CD4-positive, alpha-beta memory T cell (primary cell): ENCODE measurements around the gene EPB41L5. TPM values are rescaled to one million over a fixed set of nuclear protein-coding genes. Genes with fewer than 3 reads are reported as not detected.
"Not testable (repeated sequence)": the region's sequence is repeated elsewhere in the genome, so short reads cannot be mapped to it uniquely, and the experiment has no call there.

Experiments
- CTCF ChIA-PET: fragments of 350-600 bp; sonication (Branson Sonifier 250); formaldehyde crosslinking; loops from one replicate; lab custom pipeline; 2021; ENCODE audit warnings: inconsistent platforms; ENCODE audit not compliant: partially characterized antibody; lab: Charles Lee
- POLR2A ChIA-PET: fragments of 350-600 bp; sonication (Branson Sonifier 250); formaldehyde crosslinking; loops from one replicate; lab custom pipeline; 2021; ENCODE audit not compliant: partially characterized antibody; lab: Charles Lee
- DNase-seq, 5 donors: peaks; one replicate each; pipeline versions ENCODE4 v3.0.0 to v3.0.0-alpha.2; 2020 to 2022; ENCODE audit warnings: mixed read lengths in 1 of 5
- H3K27ac ChIP-seq: one replicate; pipeline ENCODE4 v1.7.0; 2013; ENCODE audit warnings: low read depth, low read length
- H3K27me3 ChIP-seq: 2 replicates; pipeline ENCODE4 v1.7.0; 2013; ENCODE audit warnings: mild to moderate bottlenecking, low read length, moderate library complexity; ENCODE audit not compliant: insufficient read depth
- H3K36me3 ChIP-seq: 2 replicates; pipeline ENCODE4 v1.7.0; 2013; ENCODE audit warnings: mild to moderate bottlenecking, low read length, moderate library complexity; ENCODE audit not compliant: insufficient read depth
- H3K4me1 ChIP-seq: 2 replicates; pipeline ENCODE4 v1.7.0; 2013; ENCODE audit warnings: mild to moderate bottlenecking, low read length, moderate library complexity; ENCODE audit not compliant: insufficient read depth
- H3K4me3 ChIP-seq, 2 donors: one replicate each; pipeline ENCODE4 v1.7.0; 2013; ENCODE audit warnings: low read length in 2 of 2, mild to moderate bottlenecking in 1 of 2
- H3K9me3 ChIP-seq, 2 donors: one replicate each; pipeline ENCODE4 v1.7.0; 2013; ENCODE audit warnings: low read length in 2 of 2, control low read depth in 1 of 2; ENCODE audit not compliant: control insufficient read depth in 1 of 2
- H3K27ac Mint-ChIP-seq, 7 donors: one replicate each; pipeline ENCODE4 v1.8.0; 2020 to 2021; ENCODE audit warnings: mixed read lengths in 7 of 7, mild to moderate bottlenecking in 6 of 7, inconsistent platforms in 3 of 7, moderate library complexity in 3 of 7
- H3K27me3 Mint-ChIP-seq, 2 donors: one replicate each; pipeline ENCODE4 v1.8.0; 2020 to 2021; ENCODE audit warnings: mixed read lengths in 2 of 2
- H3K36me3 Mint-ChIP-seq, 2 donors: one replicate each; pipeline ENCODE4 v1.8.0; 2020 to 2021; ENCODE audit warnings: mixed read lengths in 2 of 2, inconsistent platforms in 1 of 2, mild to moderate bottlenecking in 1 of 2
- H3K4me1 Mint-ChIP-seq, 4 donors: one replicate each; pipeline ENCODE4 v1.8.0; 2020 to 2021; ENCODE audit warnings: mixed read lengths in 4 of 4, mild to moderate bottlenecking in 1 of 4
- H3K4me3 Mint-ChIP-seq, 8 donors: one replicate each; pipeline ENCODE4 v1.8.0; 2020 to 2021; ENCODE audit warnings: mixed read lengths in 8 of 8, mild to moderate bottlenecking in 7 of 8, moderate library complexity in 6 of 8, inconsistent platforms in 3 of 8
- H3K9me3 Mint-ChIP-seq, 8 donors: one replicate each; pipeline ENCODE4 v1.8.0; 2020 to 2021; ENCODE audit warnings: mixed read lengths in 8 of 8, mild to moderate bottlenecking in 5 of 8, inconsistent platforms in 3 of 8, moderate library complexity in 1 of 8
- intact Hi-C: fragments of 100-400 bp; cut with micrococcal nuclease; formaldehyde crosslinking; loops from one replicate; pipeline ENCODE4 v1.15.1; 2023
- polyA plus RNA-seq, 2 donors: library from polyadenylated mRNA; unstranded; fragments of 300-500 nt; fragmentation: Illumina TruSeq; gene quantifications; one replicate each; pipeline ENCODE4 v1.2.3, GENCODE V29; 2021
- total RNA-seq, 2 experiments: library from RNA; stranded (reverse); gene quantifications; one replicate each; pipeline ENCODE4 v1.2.3, GENCODE V29; 2021

Gene EPB41L5
- total and polyA plus RNA-seq, 4 experiments from 2014 or later, result 1.4 to 6.2 (median 4.1) TPM

GRCh38 chr2:120060088-120060623 is 47.3 kb downstream of the EPB41L5 start:
- Histone ChIP-seq H3K27me3 (no peaks in the 10 kb centered on the region), H3K4me3 (no peak overlapping the region), H3K27ac (no peak overlapping the region), H3K36me3 (no peaks in the 10 kb centered on the region), H3K4me1 (no peaks in the 10 kb centered on the region), H3K9me3 (no peaks in the 10 kb centered on the region)
- DNase-seq, result no peak
- POLR2A ChIA-PET, result no interaction called here
- intact Hi-C loops, result no loop called here
- Mint-ChIP-seq H3K36me3 (peaks cover 0 to 9% of the 10 kb centered on the region in 2 donors), H3K4me1 (peaks cover 0 to 2% (median 0%) of the 10 kb centered on the region in 4 donors), H3K9me3 (peaks cover 0 to 3% (median 0%) of the 10 kb centered on the region in 8 donors), H3K27me3 (no peaks in the 10 kb centered on the region), H3K27ac (no peak overlapping the region), H3K4me3 (no peak overlapping the region)
- CTCF ChIA-PET, result no interaction called here

- no peak overlapping the region for H3K27ac ChIP-seq
- peaks cover 0 to 2% (median 0%) of the 10 kb centered on the region in 4 donors for H3K4me1 Mint-ChIP-seq
- H3K4me3 Mint-ChIP-seq, result no peak overlapping the region
- no peaks in the 10 kb centered on the region for H3K27me3 ChIP-seq
- no peaks in the 10 kb centered on the region for H3K9me3 Mint-ChIP-seq
- DNase-seq, result no peak
- H3K9me3 ChIP-seq, result no peaks in the 10 kb centered on the region
- intact Hi-C loops, result no loop called here
- no peaks in the 10 kb centered on the region for H3K36me3 ChIP-seq
- ChIA-PET CTCF (no interaction called here), POLR2A (no interaction called here)
- H3K36me3 Mint-ChIP-seq, result peaks cover 0 to 8% of the 10 kb centered on the region in 2 donors
- no peak overlapping the region for H3K4me3 ChIP-seq
- H3K27me3 Mint-ChIP-seq, result no peaks in the 10 kb centered on the region
- H3K4me1 ChIP-seq, result no peaks in the 10 kb centered on the region
- no peak overlapping the region for H3K27ac Mint-ChIP-seq
Observed at GRCh38 chr2:120064664-120065063, 51.8 kb downstream of the EPB41L5 start.

- H3K27ac Mint-ChIP-seq, result no peak overlapping the region
- POLR2A ChIA-PET, result no interaction called here
- Histone ChIP-seq H3K27me3 (no peaks in the 10 kb centered on the region), H3K4me3 (no peak overlapping the region), H3K4me1 (no peaks in the 10 kb centered on the region), H3K9me3 (no peaks in the 10 kb centered on the region), H3K36me3 (no peaks in the 10 kb centered on the region), H3K27ac (no peak overlapping the region)
- intact Hi-C loops, result no loop called here
- H3K9me3 Mint-ChIP-seq, result peaks cover 0 to 4% (median 0%) of the 10 kb centered on the region in 8 donors
- no peaks in the 10 kb centered on the region for H3K27me3 Mint-ChIP-seq
- DNase-seq, result no peak
- peaks cover 0 to 2% (median 0%) of the 10 kb centered on the region in 4 donors for H3K4me1 Mint-ChIP-seq
- CTCF ChIA-PET, result no interaction called here
- peaks cover 0 to 8% of the 10 kb centered on the region in 2 donors for H3K36me3 Mint-ChIP-seq
- no peak overlapping the region for H3K4me3 Mint-ChIP-seq
Observed at GRCh38 chr2:120066800-120067547, 54.1 kb downstream of the EPB41L5 start.

- H3K4me3 ChIP-seq, H3K36me3 Mint-ChIP-seq, H3K9me3 Mint-ChIP-seq, H3K9me3 ChIP-seq, POLR2A ChIA-PET, DNase-seq, H3K36me3 ChIP-seq, H3K4me1 ChIP-seq, CTCF ChIA-PET, H3K27me3 ChIP-seq, intact Hi-C loops, H3K27ac ChIP-seq, H3K4me1 Mint-ChIP-seq, H3K4me3 Mint-ChIP-seq, H3K27ac Mint-ChIP-seq, H3K27me3 Mint-ChIP-seq: not testable (repeated sequence)
Observed at GRCh38 chr2:120068040-120068658, 55.3 kb downstream of the EPB41L5 start.

GRCh38 chr2:120075545-120075944 is 62.7 kb downstream of the EPB41L5 start:
- H3K4me1 Mint-ChIP-seq, result no peaks in the 10 kb centered on the region
- H3K9me3 Mint-ChIP-seq, result peaks cover 0 to 6% (median 0%) of the 10 kb centered on the region in 8 donors
- H3K9me3 ChIP-seq, result no peaks in the 10 kb centered on the region
- H3K4me1 ChIP-seq, result no peaks in the 10 kb centered on the region
- ChIA-PET CTCF (no interaction called here), POLR2A (no interaction called here)
- no peak overlapping the region for H3K4me3 ChIP-seq
- no peaks in the 10 kb centered on the region for H3K27me3 ChIP-seq
- H3K36me3 Mint-ChIP-seq, result peaks cover 3 to 12% of the 10 kb centered on the region in 2 donors
- no peak overlapping the region for H3K27ac ChIP-seq
- DNase-seq, result no peak
- H3K27ac Mint-ChIP-seq, result no peak overlapping the region
- intact Hi-C loops, result no loop called here
- no peaks in the 10 kb centered on the region for H3K27me3 Mint-ChIP-seq
- no peaks in the 10 kb centered on the region for H3K36me3 ChIP-seq
- H3K4me3 Mint-ChIP-seq, result no peak overlapping the region

GRCh38 chr2:120077896-120078295 is 65.0 kb downstream of the EPB41L5 start:
- CTCF ChIA-PET, result no interaction called here
- H3K27me3 Mint-ChIP-seq, result no peaks in the 10 kb centered on the region
- no peak for DNase-seq
- H3K27ac ChIP-seq, result no peak overlapping the region
- POLR2A ChIA-PET, result no interaction called here
- H3K9me3 Mint-ChIP-seq, result peaks cover 0 to 2% (median 0%) of the 10 kb centered on the region in 8 donors
- H3K9me3 ChIP-seq, result no peaks in the 10 kb centered on the region
- peaks cover 7 to 17% of the 10 kb centered on the region in 2 donors for H3K36me3 Mint-ChIP-seq
- intact Hi-C loops, result no loop called here
- no peak overlapping the region for H3K4me3 ChIP-seq
- H3K36me3 ChIP-seq, result no peaks in the 10 kb centered on the region
- no peaks in the 10 kb centered on the region for H3K4me1 Mint-ChIP-seq
- no peak overlapping the region for H3K4me3 Mint-ChIP-seq
- H3K27me3 ChIP-seq, result no peaks in the 10 kb centered on the region
- H3K4me1 ChIP-seq, result no peaks in the 10 kb centered on the region
- no peak overlapping the region for H3K27ac Mint-ChIP-seq

- Histone ChIP-seq H3K36me3 (no peaks in the 10 kb centered on the region), H3K9me3 (no peaks in the 10 kb centered on the region), H3K4me1 (no peaks in the 10 kb centered on the region), H3K27me3 (no peaks in the 10 kb centered on the region), H3K27ac (no peak overlapping the region), H3K4me3 (no peak overlapping the region)
- intact Hi-C loops, result no loop called here
- no peaks in the 10 kb centered on the region for H3K27me3 Mint-ChIP-seq
- CTCF ChIA-PET, result no interaction called here
- H3K4me1 Mint-ChIP-seq, result no peaks in the 10 kb centered on the region
- POLR2A ChIA-PET, result no interaction called here
- DNase-seq, result no peak
- no peak overlapping the region for H3K4me3 Mint-ChIP-seq
- peaks cover 17 to 30% of the 10 kb centered on the region in 2 donors for H3K36me3 Mint-ChIP-seq
- H3K27ac Mint-ChIP-seq, result no peak overlapping the region
- peaks cover 0 to 7% (median 1%) of the 10 kb centered on the region in 8 donors for H3K9me3 Mint-ChIP-seq
Observed at GRCh38 chr2:120079647-120080046, 66.8 kb downstream of the EPB41L5 start.
